Suprapubic skin (tissue), 3 donors: ENCODE results near the gene ARL6IP5.

Experiments used
- CTCF ChIP-seq, 2 donors: fragments of 200-600 bp in 1 of 2; fragments of 450-650 bp in 1 of 2; sonication (generic) in 1 of 2; IDR thresholded peaks; one replicate each; pipeline ENCODE4 v1.5.1; 2016 to 2019; ENCODE audit warnings: antibody characterized with exemption in 2 of 2, mild to moderate bottlenecking in 1 of 2, moderate library complexity in 1 of 2
- EP300 ChIP-seq: sonication (generic); formaldehyde crosslinking; IDR thresholded peaks from one replicate; pipeline ENCODE4 v1.6.1; 2017; ENCODE audit warnings: antibody characterized with exemption

DNA sequence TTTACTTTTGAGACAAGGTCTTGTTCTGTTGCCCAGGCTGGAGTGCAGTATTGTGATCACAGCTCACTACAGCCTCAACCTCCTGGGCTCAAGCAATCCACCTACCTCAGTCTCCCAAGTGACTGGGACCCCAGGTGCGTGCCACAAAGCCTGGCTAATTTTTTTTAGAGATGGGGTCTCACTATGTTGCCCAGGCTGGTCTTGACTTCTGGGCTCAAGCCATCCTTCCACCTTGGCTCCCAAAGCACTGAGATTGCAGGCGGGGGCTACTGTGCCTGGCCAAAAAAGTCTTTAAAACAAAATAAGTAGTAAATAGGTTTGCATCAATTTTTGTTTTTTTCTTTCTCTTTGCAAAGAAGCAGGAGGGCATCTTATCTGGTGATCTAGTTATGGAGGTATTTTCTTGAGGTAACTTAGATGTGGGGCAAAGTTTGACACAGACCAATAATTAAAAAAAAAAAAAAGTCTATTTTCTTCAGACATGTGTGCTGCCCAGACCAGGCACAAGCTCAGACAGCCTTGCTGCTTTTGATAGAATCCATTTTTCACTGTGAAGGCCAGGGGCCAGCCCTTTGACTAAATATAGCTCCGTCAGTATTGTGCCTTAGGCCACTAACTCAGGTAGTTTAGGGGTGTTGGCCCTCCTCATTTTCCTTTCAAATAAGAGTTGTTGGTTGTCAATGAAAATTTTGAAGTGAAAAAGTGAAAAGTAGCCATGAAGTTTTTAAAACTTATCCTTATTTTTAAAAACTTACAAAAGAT is 2.5 kb downstream of the ARL6IP5 start:
- TF ChIP-seq CTCF (IDR thresholded peaks at IDR 0.05) (no peak), EP300 (no peak)
